Measurements from ENCODE around the gene EDC3. TPM values are rescaled to one million over a fixed set of nuclear protein-coding genes. Genes with fewer than 3 reads are reported as not detected.
A peak's percentile ranks its signal among the peaks of the same experiment; 100 is the strongest.

The EDC3 gene
- total and polyA plus RNA-seq, 9 of the 15 experiments (the other 6 are each of a cell fraction or from before 2014, with no cell fraction given): 11.7 to 63.9 (median 32.8) TPM

GRCh38 chr15:74633781-74634180 lies 62.0 kb downstream of the EDC3 start (continued):
- TF ChIP-seq, protein P1, sequence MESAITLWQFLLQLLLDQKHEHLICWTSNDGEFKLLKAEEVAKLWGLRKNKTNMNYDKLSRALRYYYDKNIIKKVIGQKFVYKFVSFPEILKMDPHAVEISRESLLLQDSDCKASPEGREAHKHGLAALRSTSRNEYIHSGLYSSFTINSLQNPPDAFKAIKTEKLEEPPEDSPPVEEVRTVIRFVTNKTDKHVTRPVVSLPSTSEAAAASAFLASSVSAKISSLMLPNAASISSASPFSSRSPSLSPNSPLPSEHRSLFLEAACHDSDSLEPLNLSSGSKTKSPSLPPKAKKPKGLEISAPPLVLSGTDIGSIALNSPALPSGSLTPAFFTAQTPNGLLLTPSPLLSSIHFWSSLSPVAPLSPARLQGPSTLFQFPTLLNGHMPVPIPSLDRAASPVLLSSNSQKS (CRISPR knock-in tag; IDR thresholded peaks at IDR 0.05): no peak
- TF ChIP-seq ZNF583 (CRISPR knock-in tag; IDR thresholded peaks at IDR 0.05) (no peak), ZNF778 (CRISPR knock-in tag; IDR thresholded peaks at IDR 0.05) (no peak), U2AF1 (optimal IDR thresholded peaks at IDR 0.05; ENCODE audit: low read depth, low read length) (no peak), IRF1 (CRISPR knock-in tag; IDR thresholded peaks at IDR 0.05; ENCODE audit: borderline replicate concordance) (no peak)

DNA sequence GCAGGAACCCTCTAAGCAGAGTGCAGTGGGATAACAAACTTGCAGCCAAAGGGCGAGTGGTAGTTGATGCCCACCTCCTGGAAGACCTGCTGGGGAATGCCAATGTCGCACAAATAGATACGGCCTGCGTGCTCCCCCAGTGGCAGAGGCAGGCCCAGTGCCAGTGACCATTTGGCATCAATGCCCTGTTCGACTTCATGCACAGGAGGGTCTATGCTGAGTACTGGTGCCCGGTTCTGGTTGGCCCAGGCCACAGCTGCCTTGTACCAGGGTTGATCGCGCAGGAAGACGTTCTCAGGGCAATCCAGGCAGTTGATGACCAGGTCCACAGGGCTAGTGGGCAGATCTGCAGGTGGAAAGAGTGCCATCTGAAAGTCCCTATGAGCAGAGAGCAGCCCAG lies 63.2 kb downstream of the EDC3 start:
- BruUV-seq (replicated peaks): no TSS peak

More for the DNA sequence above, 63.2 kb downstream of the EDC3 start:
- H4K20me1 ChIP-seq (replicated peaks; ENCODE audit: control insufficient read depth, insufficient read depth, low read length): peaks cover 33% of the 10 kb centered on the region
- TF ChIP-seq POLR3A (IDR thresholded peaks at IDR 0.05; ENCODE audit: borderline replicate concordance, extremely low read depth, insufficient read depth, insufficient read length) (no peak), RBFOX2 (IDR thresholded peaks at IDR 0.05; ENCODE audit: low read depth, low read length) (peak; percentile 15; the same call in 1 of the 2 replicates), POLR2G (IDR thresholded peaks at IDR 0.05; ENCODE audit: low read depth, low read length) (peak; percentile 39; the same call in 1 of the 2 replicates)
- in situ Hi-C loops (cut with MboI) (no loop called here), intact Hi-C loops (cut with micrococcal nuclease) (loop anchor here (1.0 kb wide), 1 partner anchor 257 kb away; no protein-coding TSS in a partner anchor)
- no peak overlapping the region for H3K4me2 ChIP-seq (ENCODE audit: insufficient read depth, low read length)
- H3K27ac ChIP-seq (ENCODE audit: extremely low read depth, low read depth, low read length): no peak overlapping the region
- H3K9me3 ChIP-seq (replicated peaks; ENCODE audit: control insufficient read depth, insufficient read depth, low read depth, low read length): no peaks in the 10 kb centered on the region
- ChIA-PET CTCF (ENCODE audit: low intra/inter-chr PET ratio) (interaction anchor here (0.6 to 2.2 kb wide), 5 partner anchors 10 to 258 kb away, joined by 3 to 32 read pairs (median 4); no protein-coding TSS in a partner anchor), POLR2A (interaction anchor here (1.2 to 3.8 kb wide), 5 partner anchors 9 to 259 kb away, joined by 3 to 16 read pairs (median 8); no protein-coding TSS in a partner anchor)
- no peak for FAIRE-seq
- H2AFZ ChIP-seq (ENCODE audit: low read depth, low read length): no peak overlapping the region
- H3K9me1 ChIP-seq (ENCODE audit: control insufficient read depth, insufficient read depth, low read length): peaks cover 9% of the 10 kb centered on the region
- H3K9ac ChIP-seq (ENCODE audit: insufficient read depth in 1 of 2, low read depth in 2 of 2, low read length in 2 of 2): no peak overlapping the region
- H3K4me3 ChIP-seq: no peak overlapping the region
- no peak for DNase-seq (ENCODE audit: extremely low read depth in 1 of 4, low spot score in 3 of 4)
- no peaks in the 10 kb centered on the region; a peak in 1 of 5 replicates for H3K4me1 ChIP-seq (replicated peaks in 1 of 2; ENCODE audit: control insufficient read depth in 2 of 2, insufficient read depth in 2 of 2, low read length in 2 of 2)
- no peaks in the 10 kb centered on the region for H3K27me3 ChIP-seq (ENCODE audit: control insufficient read depth in 2 of 2, insufficient read depth in 2 of 2, low read length in 2 of 2)
- H3K36me3 ChIP-seq (ENCODE audit: control insufficient read depth, insufficient read depth, low read length): peaks cover 94% of the 10 kb centered on the region
- H3K79me2 ChIP-seq (ENCODE audit: control insufficient read depth, insufficient read depth, low read length): no peaks in the 10 kb centered on the region
- no peak for ATAC-seq
- WGBS (ENCODE audit: insufficient coverage, low coverage, missing lambda C conversion rate): 70% methylated on average over 9 of the region's 9 CpGs

Data from K562 (cell line).